PC-3 (cell line): ENCODE data around the gene GFY.

Source experiments
- EZH2phosphoT487 ChIP-seq: fragments of 300-600 bp; sonication (generic); IDR thresholded peaks from 2 replicates; pipeline ENCODE4 v1.6.1; 2018; ENCODE audit warnings: mild to moderate bottlenecking, antibody characterized with exemption, low read length, borderline replicate concordance
- TF ChIP-seq, protein P1 (sequence below): fragments of 300-600 bp; sonication (generic); conservative IDR thresholded peaks from 2 replicates; pipeline ENCODE4 v1.5.1; 2017; ENCODE audit warnings: antibody characterized with exemption, low read depth, mild to moderate bottlenecking, low read length

DNA sequence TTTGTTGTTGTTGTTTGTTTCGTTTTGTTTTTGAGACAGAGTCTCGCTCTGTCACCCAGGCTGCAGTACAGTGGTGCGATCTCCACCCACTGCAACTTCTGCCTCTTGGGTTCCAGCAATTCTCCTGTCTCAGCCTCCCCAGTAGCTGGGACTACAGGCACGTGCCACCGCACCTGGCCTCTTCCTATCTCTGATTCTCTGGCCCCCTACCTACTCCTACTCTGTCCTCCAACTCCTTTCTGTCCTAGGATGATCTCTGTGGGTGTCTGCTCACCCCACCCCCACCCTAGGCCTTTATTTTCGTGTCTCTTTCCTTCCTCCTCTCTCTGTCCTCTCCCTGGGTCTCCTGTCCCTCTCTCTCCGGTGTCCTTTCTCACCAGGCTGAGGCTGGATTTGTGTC is 25.2 kb downstream of the GFY start:
- TF ChIP-seq, protein P1, sequence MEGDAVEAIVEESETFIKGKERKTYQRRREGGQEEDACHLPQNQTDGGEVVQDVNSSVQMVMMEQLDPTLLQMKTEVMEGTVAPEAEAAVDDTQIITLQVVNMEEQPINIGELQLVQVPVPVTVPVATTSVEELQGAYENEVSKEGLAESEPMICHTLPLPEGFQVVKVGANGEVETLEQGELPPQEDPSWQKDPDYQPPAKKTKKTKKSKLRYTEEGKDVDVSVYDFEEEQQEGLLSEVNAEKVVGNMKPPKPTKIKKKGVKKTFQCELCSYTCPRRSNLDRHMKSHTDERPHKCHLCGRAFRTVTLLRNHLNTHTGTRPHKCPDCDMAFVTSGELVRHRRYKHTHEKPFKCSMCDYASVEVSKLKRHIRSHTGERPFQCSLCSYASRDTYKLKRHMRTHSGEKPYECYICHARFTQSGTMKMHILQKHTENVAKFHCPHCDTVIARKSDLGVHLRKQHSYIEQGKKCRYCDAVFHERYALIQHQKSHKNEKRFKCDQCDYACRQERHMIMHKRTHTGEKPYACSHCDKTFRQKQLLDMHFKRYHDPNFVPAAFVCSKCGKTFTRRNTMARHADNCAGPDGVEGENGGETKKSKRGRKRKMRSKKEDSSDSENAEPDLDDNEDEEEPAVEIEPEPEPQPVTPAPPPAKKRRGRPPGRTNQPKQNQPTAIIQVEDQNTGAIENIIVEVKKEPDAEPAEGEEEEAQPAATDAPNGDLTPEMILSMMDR = no peak
- TF ChIP-seq EZH2phosphoT487 = no peak
